ENCODE data around the gene DNAJC5. TPM values are rescaled to one million over a fixed set of nuclear protein-coding genes. Genes with fewer than 3 reads are reported as not detected.
A peak's percentile ranks its signal among the peaks of the same experiment; 100 is the strongest.

DNAJC5 gene
- total RNA-seq, 1 experiment from 2014 or later: 44.9 TPM

GRCh38 chr20:63955281-63955826 is 60.4 kb downstream of the DNAJC5 start:
- POLR2A ChIA-PET (ENCODE audit: low non-redundant PET): no interaction called here
- TF ChIP-seq, protein P1, sequence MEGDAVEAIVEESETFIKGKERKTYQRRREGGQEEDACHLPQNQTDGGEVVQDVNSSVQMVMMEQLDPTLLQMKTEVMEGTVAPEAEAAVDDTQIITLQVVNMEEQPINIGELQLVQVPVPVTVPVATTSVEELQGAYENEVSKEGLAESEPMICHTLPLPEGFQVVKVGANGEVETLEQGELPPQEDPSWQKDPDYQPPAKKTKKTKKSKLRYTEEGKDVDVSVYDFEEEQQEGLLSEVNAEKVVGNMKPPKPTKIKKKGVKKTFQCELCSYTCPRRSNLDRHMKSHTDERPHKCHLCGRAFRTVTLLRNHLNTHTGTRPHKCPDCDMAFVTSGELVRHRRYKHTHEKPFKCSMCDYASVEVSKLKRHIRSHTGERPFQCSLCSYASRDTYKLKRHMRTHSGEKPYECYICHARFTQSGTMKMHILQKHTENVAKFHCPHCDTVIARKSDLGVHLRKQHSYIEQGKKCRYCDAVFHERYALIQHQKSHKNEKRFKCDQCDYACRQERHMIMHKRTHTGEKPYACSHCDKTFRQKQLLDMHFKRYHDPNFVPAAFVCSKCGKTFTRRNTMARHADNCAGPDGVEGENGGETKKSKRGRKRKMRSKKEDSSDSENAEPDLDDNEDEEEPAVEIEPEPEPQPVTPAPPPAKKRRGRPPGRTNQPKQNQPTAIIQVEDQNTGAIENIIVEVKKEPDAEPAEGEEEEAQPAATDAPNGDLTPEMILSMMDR (conservative IDR thresholded peaks at IDR 0.05; ENCODE audit: low read depth, low read length): peak; percentile 35
- TF ChIP-seq EZH2 (IDR thresholded peaks at IDR 0.05; ENCODE audit: borderline replicate concordance, low read depth, low read length, poor library complexity, severe bottlenecking): no peak

DNA sequence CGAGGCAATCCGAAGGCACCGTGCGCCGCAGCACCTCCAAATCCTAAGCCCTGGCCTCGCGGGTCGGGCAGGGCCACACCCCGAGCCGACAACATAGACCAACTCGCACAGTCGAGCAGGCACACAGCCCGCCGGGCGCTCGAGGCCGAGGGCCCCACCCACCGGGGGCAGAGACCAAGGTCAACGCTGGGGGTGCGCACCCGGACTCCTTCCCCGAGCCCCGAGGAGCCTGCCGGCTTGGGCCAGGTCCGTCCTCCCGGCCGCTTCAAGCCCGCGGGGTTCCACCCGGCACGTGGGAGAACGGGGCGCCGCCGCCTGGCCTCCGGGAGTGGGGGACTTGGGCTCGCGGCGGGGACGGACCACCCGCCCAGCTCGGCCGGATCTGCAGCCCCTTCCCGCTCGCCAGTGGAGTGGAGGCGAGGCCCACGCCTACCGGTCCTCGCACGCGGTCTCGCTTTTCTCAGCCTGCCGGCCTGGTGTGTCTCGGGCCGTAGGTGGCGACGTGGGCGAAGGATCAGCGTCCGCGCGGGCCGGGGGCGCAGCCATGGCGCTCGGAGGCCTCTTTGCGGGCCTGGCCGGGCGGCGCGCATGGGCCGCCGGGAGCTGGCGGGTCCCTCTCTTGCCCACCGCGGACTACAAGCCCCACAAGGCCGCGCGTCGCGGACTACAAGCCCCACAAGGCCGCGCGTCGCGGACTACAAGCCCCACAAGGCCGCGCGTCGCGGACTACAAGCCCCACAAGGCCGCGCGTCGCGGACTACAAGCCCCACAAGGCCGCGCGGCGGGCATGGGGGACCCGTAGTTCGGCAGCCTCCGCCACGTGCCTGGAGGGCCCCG is 61.1 kb downstream of the DNAJC5 start, which contains the start of gene UCKL1:
UCKL1 (minus strand) TSS at position 590 of the 837 bp plus-strand sequence; CDS start at position 546, 44 bp downstream.
- TF ChIP-seq, protein P1 (conservative IDR thresholded peaks at IDR 0.05; ENCODE audit: low read depth, low read length): 0 out of 2 replicates have a peak, but pooled peaks have one; percentile 3
- no peak for TF ChIP-seq EZH2 (IDR thresholded peaks at IDR 0.05; ENCODE audit: borderline replicate concordance, low read depth, low read length, poor library complexity, severe bottlenecking)
- no peaks in the 10 kb centered on the region for H3K27me3 ChIP-seq (replicated peaks; ENCODE audit: insufficient read depth, low read depth, low read length, poor library complexity)
- no TSS peak for BruUV-seq (replicated peaks)

More at GRCh38 chr20:63955281-63955826, 60.4 kb downstream of the DNAJC5 start:
- no peaks in the 10 kb centered on the region for H3K36me3 ChIP-seq (ENCODE audit: insufficient read depth, low read length, poor library complexity, severe bottlenecking)
- H3K4me3 ChIP-seq (ENCODE audit: low read depth, low read length, poor library complexity, severe bottlenecking): peak overlapping the region; percentile 87
- CTCF ChIA-PET: no interaction called here
- H3K9me3 ChIP-seq (ENCODE audit: low read depth, low read length, poor library complexity, severe bottlenecking): no peaks in the 10 kb centered on the region
- intact Hi-C loops (cut with micrococcal nuclease; ENCODE audit: unreplicated experiment): no loop called here
- peaks cover 21% of the 10 kb centered on the region for H3K4me1 ChIP-seq (ENCODE audit: insufficient read depth, low read length, poor library complexity, severe bottlenecking)
- peak overlapping the region; percentile 93 for H3K27ac ChIP-seq (ENCODE audit: low read depth, low read length, poor library complexity, severe bottlenecking)
- H3K27me3 ChIP-seq (replicated peaks; ENCODE audit: insufficient read depth, low read depth, low read length, poor library complexity): no peaks in the 10 kb centered on the region
- peak; percentile 44 for DNase-seq (ENCODE audit: low spot score)
- no TSS peak for BruUV-seq (replicated peaks)

GRCh38 chr20:63956664-63957003 is 61.7 kb downstream of the DNAJC5 start:
- H3K4me1 ChIP-seq (ENCODE audit: insufficient read depth, low read length, poor library complexity, severe bottlenecking): peaks cover 13% of the 10 kb centered on the region
- peak overlapping the region; percentile 87 for H3K4me3 ChIP-seq (ENCODE audit: low read depth, low read length, poor library complexity, severe bottlenecking)
- no peaks in the 10 kb centered on the region for H3K27me3 ChIP-seq (replicated peaks; ENCODE audit: insufficient read depth, low read depth, low read length, poor library complexity)
- H3K27ac ChIP-seq (ENCODE audit: low read depth, low read length, poor library complexity, severe bottlenecking): peak overlapping the region; percentile 71
- no peak for DNase-seq (ENCODE audit: low spot score)
- no peaks in the 10 kb centered on the region for H3K9me3 ChIP-seq (ENCODE audit: low read depth, low read length, poor library complexity, severe bottlenecking)
- TF ChIP-seq, protein P1 (conservative IDR thresholded peaks at IDR 0.05; ENCODE audit: low read depth, low read length): no peak
- TF ChIP-seq EZH2 (IDR thresholded peaks at IDR 0.05; ENCODE audit: borderline replicate concordance, low read depth, low read length, poor library complexity, severe bottlenecking): no peak
- intact Hi-C loops (cut with micrococcal nuclease; ENCODE audit: unreplicated experiment): no loop called here
- ChIA-PET POLR2A (ENCODE audit: low non-redundant PET) (no interaction called here), CTCF (no interaction called here)
- peaks cover 2% of the 10 kb centered on the region for H3K36me3 ChIP-seq (ENCODE audit: insufficient read depth, low read length, poor library complexity, severe bottlenecking)
- no TSS peak for BruUV-seq (replicated peaks)

More for the DNA sequence above, 61.1 kb downstream of the DNAJC5 start, which contains the start of gene UCKL1:
- Histone ChIP-seq H3K9me3 (ENCODE audit: low read depth, low read length, poor library complexity, severe bottlenecking) (no peaks in the 10 kb centered on the region), H3K4me3 (ENCODE audit: low read depth, low read length, poor library complexity, severe bottlenecking) (peak within 1 kb of the TSS; percentile 87), H3K36me3 (ENCODE audit: insufficient read depth, low read length, poor library complexity, severe bottlenecking) (no peaks in the 10 kb centered on the region), H3K4me1 (ENCODE audit: insufficient read depth, low read length, poor library complexity, severe bottlenecking) (peaks cover 19% of the 10 kb centered on the region), H3K27ac (ENCODE audit: low read depth, low read length, poor library complexity, severe bottlenecking) (peak within 1 kb of the TSS; percentile 93)
- DNase-seq (ENCODE audit: low spot score): peak; percentile 94
- intact Hi-C loops (cut with micrococcal nuclease; ENCODE audit: unreplicated experiment): no loop called here
- CTCF ChIA-PET: no interaction called here
- POLR2A ChIA-PET (ENCODE audit: low non-redundant PET): no interaction called here

Measured in A673 (cell line).